HG03565 (cell line): ENCODE results near the gene FRMD3.

ENCODE experiments used
- ATAC-seq: cut with Tn5 transposase; IDR thresholded peaks from one replicate; pipeline ENCODE4 v1.9.1; 2021; ENCODE audit warnings: mild to moderate bottlenecking, moderate library complexity; ENCODE audit not compliant: unreplicated experiment

FRMD3 gene

GRCh38 chr9:83199240-83199639, 339.0 kb downstream of the FRMD3 start:
- ATAC-seq: no peak

- no peak for ATAC-seq
Measured at GRCh38 chr9:83198371-83198770, 339.8 kb downstream of the FRMD3 start.

- ATAC-seq: no peak
Measured at GRCh38 chr9:83197591-83197990, 340.6 kb downstream of the FRMD3 start.

GRCh38 chr9:83196946-83197345, 341.3 kb downstream of the FRMD3 start:
- ATAC-seq: no peak
